Measurements from ENCODE around the gene CRY2.
"Not testable (repeated sequence)": the region's sequence is repeated elsewhere in the genome, so short reads cannot be mapped to it uniquely, and the experiment has no call there.

Gene CRY2

DNA sequence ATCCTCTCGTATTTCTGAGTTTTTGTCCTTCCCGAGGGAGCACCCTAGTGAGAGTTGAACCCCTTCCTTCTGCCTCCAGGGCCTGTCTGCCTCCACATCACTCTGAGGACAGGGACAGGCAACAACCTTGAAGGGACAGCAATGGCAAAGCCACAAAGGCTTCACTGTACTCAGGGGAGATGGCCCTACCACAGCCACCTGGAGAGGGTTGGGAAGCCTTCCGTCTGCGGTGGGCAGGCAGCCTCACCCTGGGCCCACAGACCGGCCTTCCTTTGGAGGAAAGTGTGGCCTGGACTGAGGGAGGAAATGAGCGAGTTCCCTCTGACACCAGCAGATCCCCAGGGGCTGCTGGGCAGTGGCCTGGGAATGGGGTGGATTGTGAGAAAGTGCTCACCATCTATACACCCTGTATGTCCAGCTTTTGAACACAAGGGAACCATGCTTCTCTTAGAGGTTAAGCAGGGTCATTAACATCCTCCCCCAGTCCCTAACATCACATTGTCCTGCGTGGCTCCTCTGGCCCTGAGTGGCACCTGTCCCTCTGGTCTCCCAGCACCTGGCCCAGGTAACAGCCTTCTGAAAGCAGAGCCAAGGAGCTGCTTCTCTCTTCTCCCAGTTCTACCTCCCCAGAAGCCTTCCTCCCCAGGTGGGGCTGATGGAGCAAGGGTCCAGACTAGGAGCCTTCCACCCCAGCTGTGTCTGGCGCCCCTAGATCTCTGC lies 35.5 kb upstream of the CRY2 start:
- no peak for DNase-seq (ENCODE audit: low spot score)

DNA sequence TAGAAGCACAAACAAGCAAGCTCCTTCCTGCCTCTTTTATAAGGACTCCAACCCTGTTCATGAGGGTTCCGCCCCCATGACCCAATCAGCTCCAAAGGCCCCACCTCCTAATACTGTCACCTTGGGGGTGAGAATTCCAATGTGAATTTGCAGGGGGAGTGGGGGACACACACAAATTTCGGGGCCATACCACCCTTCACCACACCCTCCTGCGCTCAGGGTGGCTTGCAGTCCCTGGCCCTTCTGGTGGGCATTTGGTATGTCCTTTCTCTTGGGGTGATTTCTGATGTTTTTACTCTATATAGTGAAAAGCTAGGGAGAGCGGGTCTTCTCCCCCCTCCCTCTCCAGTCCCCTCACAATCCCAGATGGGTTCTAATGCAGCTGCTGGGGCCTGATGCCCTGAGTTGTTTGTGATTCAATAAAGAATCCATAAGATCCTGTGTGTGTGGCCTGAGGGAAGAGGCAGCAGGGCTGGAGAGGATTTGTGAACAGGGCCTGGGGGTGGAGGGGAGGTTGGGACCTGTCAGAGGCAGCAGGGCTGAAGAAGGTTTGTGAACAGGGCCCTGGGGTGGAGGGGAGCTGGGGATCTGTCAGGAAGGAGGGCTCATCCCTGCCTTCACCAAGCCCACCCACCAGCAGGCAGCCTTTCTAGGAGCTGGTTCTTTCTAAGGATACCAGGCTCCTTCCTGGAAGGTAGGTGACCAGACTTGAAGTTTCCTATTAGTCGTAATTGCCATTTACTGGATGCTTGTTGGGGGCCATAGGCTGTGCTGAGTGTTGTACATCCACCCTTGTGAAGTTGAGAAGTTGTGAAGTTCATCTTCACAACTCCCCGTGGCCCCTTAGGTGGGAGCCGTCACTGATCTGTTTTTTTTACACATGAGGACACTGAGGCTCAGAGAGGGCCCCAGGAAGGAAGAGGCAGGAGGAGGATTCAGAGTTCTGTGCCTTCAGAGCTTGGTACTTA lies 34.4 kb upstream of the CRY2 start:
- no peak for DNase-seq (ENCODE audit: low spot score)

DNA sequence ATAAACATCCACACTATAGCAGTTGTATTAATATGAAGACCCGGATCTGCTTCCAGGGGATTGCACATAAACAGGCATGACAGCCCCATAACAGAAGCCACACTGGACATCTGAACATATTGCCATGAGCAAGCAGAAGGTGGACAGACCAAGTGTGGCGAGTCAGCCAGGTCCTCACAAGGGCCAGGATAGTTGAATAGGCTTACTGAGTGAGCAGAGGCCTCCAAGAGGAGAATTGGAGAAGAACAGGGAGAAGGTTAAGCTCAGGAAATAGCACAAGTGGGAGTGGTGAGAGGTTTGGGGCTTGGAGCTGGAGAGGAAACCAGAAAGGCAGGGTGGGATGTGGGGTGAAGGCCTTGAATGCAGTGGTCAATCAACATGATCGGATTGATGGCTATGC lies 31.5 kb upstream of the CRY2 start:
- DNase-seq (ENCODE audit: low spot score), result no peak

DNA sequence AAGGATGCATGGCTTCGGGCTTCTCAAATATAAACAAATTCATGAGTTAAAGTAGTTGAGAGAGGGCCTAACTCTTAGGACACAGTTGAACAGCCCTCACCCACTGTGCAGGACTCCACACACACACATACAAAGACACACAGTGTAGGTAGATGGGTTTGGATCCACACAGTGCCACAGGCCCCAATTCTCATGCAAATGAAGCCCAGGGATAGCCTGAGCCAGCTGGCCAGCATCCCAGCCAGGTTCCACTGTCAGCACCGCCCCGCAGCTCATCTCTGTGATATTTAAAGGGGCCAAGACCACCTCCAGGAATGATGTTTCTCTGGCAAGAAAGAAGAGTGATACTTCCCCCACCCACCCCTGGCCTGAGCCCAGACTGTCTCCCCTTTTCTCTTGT lies 30.7 kb upstream of the CRY2 start:
- no peak for DNase-seq (ENCODE audit: low spot score)

DNA sequence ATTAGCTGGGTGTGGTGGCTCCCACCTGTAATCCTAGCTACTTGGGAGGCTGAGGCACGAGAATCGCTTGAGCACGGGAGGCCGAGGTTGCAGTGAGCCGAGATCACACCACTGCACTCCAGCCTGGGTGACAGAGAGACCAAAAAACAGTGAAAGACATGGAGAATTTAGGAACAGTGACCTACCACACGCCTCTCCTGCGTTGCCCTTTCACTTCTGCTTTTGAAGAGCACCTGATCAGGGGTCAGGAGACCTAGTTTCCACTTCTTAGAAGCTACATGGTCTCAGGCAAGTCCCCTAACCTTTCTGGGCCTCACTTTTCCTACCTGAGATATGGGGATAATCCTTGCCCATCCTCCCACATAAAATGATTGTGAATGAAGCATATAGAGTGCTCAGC lies 30.1 kb upstream of the CRY2 start:
- no peak for DNase-seq (ENCODE audit: low spot score)

DNA sequence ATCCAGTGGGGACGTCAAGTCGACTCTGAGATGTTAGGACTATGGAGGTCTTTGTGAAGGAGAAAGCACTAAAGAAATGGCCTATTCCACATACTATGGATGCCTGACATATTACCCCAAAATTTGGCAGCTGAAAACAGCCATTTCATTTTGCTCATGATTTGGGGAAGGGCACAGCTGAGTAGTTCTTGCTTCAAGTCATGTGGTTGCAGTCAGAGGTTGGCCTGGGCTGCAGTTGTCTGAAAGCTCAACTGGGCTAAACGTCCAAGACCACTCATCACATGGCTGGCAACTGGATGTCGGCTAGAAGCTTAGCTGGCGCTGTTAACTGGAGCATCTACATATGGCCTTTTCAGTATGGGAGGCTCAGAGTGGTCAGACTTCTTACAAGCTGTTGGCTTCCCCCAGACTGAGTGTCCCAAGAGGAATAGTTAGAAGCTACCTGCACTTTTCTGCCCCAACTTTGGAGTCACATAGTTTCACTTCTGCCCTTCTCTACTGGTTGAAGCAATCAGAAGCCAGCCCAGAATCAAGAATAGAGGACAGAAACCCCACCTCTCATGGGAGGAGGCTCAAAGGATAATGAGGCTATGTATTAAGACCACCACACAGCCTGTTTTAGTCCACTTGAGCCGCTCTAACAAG lies 28.2 kb upstream of the CRY2 start:
- no peak for DNase-seq (ENCODE audit: low spot score)

DNA sequence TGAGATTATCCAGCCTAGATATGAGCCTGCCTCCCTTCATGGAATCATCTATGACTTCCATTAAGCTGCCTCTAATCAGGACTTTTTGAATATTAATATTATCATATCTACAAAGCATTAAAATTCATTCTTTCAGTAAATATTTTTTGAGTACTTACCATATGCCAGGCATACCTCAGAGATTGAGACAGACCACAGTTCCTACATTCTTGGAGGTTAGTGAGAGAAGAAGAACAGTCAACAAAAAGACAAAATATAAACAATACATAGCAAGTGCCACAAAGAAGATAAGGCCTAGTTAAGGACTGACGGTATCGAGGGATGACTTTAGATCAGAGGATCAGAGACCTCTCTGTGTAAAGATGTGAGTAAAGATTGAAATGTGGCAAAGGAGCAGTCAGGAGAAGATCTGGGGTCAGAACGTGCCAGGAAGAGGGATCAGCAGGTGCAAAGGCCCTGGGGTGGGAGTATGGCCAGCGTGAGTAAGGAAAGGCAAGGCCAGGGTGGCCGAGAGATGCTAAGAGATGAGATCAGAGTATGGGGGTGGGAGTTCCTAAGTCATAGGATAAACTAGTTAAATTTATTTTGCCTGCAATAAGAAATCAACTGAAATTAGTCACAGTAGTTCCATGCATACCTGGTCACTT lies 26.9 kb upstream of the CRY2 start:
- DNase-seq (ENCODE audit: low spot score), result no peak

DNA sequence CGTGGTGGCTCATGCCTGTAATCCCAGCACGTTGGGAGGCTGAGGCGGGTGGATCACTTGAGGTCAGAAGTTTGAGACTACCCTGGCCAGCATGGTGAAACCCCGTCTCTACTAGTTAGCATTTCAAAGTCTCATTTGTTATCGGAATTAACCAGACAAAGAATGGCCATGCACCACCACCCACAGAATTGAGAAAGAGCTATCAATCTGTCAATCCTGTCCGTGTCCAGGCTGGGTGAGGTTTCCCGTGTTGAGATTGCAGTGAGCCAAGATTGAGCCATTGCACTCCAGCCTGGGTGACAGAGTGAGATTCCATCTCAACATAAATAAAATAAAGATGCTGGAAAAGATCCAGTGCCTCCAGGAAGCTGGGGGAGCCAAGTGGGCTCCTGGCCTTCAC lies 20.8 kb upstream of the CRY2 start:
- not testable (repeated sequence) for DNase-seq (ENCODE audit: low spot score)

DNA sequence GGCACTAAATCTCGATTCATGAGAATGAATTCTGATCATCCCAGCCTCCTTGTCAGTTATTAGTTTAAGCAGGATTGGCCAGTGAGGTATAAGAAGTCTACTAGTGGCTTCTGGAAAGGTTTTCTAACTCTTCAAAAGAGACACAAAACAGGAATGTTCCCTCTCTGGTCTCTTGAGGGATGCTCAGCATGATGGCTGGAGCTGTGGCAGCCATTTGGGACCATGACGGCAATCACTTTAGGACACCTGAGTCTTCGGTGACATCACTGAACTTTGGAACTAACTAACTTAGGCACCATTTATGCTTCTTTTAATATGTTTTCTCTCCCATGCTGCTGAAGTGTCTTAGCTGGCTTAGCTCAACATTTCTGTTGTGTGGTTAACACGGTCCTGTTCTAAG lies 20.2 kb upstream of the CRY2 start:
- no peak for DNase-seq (ENCODE audit: low spot score)

DNA sequence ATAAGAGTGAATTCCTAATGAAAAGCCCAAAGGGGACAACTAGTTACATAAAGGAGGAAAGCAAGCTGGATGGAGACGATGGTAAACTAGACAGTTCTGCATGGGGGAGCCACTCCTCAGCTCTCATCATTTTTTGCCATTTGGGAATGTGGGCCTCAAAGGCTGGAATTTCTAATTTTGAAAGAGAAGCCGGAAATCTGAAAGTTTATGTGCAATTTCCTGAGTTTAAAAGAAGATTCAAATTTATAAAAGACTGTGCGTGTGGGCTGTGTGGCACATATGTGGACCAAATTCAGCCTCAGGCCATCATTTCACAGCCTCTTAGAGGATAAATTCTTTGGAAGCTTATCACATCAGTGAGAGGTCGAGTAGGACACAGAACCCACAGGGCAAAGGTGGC lies 18.3 kb upstream of the CRY2 start:
- no peak for DNase-seq (ENCODE audit: low spot score)

DNA sequence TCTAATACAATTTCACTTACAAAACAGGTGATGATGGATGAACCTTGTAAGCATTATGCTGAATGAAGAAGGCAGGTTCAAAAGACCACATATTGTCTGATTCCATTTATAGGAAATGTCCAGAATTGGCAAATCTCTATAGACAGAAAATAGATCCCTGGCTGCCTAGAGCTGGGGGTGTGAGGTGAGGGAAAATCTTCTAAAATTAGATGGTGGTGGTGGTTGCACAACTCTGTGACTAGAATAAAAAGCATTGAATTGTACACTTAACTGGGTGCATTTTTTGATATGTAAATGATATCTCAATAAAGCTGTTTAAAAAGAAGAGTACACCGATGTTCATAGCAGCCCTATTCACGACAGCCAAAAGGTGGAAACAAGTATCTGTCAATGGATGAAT lies 16.7 kb upstream of the CRY2 start:
- no peak for DNase-seq (ENCODE audit: low spot score)

DNA sequence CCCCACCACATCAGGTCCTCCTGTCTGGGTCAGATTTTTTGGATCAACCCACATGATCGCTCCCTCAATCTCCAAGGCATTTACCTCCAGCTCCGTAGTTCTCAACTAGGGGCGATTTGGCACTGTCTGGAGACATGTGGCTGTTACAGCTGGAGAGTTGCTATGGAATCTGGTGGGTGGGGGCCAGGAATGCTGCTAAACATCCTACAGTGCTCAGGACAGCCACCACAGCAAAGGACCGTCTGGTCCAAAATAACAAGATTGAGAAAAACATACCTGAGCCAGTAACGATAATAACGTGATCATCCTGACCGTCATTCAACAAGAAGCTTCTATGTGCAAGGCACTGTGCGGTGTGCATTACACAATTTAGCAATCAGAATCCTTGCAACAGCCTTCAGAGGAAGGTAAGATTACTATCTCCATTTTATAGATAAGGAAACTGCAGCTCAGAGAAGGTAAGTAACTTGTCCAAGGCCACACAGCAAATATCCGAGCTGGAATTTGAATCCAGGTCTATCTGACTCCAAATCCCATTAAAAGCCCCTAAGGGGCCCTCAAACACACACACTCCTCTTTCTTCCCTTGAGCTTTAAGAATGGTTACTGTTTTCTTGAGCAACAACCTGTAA lies 14.3 kb upstream of the CRY2 start:
- no peak for DNase-seq (ENCODE audit: low spot score)

DNA sequence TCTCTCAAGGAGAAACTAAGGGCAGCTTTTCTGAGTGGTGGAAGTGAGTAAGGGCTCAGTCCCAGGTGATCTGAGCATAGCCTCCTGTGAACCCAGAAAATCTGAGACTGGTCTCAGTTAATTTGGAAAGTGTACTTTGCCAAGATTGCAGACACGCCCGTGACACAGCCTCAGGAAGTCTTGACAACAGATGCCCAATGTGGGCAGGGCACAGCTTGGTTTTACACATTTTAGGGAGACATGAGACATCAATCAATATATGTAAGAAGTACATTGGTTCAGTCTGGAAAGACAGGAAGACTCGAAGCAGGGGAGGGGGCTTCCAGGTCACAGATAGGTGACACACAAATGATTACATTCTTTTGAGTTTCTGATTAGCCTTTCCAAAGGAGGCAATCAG lies 13.5 kb upstream of the CRY2 start:
- DNase-seq (ENCODE audit: low spot score), result no peak

DNA sequence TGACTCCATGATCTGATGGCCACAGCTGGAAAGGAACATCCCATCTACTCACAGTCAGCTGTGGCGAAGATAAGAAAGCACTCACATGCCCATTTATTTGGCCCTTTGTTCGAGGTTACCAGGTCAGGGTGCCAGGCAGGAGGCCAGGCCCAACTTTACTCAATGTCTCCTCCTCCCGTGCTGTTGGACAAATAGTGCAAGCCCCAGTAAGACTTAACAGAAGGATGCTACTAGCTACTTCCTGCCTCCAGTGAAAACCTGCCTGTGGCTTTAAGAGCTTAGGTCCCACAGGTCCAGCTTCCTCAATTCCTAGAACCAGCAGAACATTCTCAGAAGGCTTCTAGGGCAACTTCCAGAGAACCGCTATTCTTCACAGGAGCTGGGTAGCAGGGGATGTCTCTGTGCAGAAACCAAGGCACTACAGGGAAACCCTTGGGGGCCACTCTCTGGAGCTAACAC lies 12.9 kb upstream of the CRY2 start:
- DNase-seq (ENCODE audit: low spot score), result no peak

DNA sequence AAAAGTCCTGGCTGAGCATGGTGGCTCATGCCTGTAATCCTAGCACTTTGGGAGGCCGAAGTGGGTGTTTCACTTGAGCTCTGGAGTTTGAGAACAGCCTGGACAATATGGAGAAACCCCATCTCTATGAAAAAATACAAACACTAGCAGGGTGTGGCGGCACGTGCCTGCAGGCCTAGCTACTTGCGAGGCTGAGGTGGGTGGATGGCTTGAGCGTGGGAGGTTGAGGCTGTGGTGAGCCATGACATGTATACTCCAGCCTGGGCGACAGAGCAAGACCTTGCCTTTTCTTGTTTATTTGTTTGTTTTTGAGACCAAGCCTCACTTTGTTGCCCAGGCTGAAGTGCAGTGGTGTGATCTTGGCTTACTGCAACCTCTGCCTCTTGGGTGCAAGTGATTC lies 8.1 kb upstream of the CRY2 start:
- DNase-seq (ENCODE audit: low spot score), result no peak

DNA sequence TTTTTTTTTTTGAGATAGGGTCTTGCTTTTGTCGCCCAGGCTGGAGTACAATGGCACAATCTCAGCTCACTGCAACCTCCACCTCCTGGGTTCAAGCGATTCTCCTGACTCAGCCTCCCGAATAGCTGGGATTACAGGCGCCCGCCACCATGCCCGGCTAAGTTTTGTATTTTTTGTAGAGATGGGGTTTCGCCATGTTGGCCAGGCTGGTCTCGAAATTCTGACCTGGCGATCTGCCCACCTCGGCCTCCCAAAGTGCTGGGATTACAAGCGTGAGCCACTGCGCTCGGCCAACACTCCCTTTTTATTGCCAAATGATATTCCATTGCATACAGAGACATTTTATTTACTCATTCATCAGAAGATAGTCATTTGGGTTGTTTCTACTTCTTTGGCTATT lies 7.0 kb upstream of the CRY2 start:
- not testable (repeated sequence) for DNase-seq (ENCODE audit: low spot score)

DNA sequence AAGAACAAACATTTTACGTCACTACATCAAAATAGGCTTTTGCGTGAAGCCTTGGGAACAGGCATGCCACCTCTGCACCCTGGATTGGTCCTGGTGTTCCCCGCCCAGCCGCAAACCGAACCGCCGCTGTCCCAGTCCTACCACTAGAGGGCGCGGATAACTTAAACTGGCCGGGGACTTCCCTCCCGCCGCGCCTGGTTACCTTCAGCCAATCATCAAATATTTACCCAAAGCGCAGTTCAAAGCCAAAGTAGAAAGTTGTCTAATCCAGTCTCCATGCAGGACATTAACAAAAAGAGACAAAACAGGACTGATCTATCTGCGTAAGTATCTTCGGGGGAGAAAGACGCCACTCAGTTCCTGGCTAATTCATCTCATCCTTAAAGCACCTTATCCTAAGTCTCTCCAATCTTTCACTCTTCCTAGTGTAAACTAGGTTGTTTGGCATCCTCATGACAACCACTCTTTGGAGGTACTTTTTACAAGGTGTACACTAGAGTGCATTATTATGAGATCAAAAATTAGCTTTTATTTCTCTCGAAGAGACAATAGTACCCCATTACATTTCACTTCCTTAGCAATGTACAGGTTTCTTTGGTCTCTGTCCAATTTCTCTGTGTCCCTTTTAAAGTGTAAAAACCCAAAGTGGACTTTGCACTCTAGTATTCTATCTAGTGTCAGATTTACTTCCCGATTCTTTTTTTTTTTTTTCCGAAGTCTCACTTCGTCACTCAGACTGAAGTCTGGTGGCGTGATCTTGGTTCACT lies 3.9 kb upstream of the CRY2 start:
- peak; percentile 94 for DNase-seq (ENCODE audit: low spot score)

DNA sequence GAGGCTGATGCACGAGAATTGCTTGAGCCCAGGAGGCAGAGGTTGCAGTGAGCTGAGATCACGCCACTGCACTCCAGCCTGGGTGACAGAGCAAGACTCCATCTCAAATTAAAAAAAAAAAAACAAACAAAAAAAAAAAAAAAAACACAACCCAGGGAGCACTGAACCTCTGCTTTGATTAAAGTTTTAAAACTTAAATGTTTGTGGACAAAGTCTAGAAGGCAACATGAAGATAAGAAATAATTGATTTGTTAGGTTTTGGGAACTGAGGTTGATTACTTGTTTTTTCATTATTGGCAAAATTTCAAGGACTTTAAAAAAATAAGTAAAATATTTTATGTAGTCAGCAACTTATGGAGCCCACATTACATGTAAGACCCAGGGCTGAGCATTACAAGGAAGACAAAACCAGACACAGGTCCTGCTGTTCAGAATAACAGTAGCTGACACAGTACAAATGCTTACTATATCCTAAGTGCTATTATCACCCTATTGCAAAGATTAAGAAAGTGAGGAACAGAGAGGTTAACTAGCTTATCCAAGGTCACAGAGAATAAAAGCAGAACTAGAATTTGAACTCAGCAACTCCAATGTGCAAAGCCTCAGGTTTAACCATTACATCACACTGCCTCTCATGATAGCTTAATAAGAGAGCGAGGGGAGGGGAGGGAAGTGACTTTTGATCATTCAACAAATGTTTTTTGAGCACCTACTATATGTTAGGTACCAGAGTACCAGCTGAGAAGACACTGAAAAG lies 2.3 kb upstream of the CRY2 start:
- no peak for DNase-seq (ENCODE audit: low spot score)

DNA sequence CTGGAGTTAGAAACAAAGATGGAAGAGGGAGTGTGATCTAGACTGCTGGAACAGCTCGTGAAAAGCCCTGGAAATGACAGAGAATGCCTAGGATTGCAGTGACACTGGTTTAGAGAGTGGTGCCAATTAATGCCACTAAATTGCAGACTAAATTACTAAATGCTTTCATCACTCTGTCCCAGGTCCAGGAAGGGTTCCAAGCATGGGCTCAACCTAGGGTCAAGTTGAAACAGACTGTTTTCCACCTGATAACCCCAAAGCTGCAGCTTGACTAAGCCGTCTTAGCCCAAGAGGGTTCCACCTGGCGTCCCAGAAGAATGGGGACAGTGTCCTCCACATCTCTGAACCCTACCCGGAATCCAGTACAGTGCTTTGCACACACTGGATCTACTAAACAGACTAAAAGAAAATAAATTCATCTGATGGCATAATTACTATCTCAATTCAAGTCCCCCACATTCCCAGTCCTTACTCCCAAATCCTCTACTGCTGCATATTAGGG lies 1.1 kb upstream of the CRY2 start:
- no peak for DNase-seq (ENCODE audit: low spot score)

DNA sequence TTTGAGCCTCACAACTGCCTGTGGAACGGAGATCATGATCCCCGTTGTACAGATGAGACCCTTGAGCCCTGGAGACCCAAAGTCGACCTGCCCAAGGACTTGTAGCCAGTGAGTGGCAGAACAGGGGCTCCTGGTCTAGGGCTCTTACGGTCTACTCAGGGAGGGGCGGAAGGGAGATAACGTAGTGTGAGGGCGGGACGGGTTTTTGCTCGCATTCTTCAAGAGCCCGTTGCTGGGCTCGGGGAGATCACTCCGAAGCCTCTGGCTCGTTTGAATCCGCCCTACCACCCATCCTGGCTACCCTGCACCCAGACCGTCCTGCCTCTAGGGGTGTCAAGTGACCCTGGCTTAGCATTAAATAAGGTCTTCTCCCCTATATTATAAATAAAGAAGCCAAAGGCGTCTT lies 639 bp downstream of the CRY2 start:
- peak; percentile 67 for DNase-seq (ENCODE audit: low spot score)

Measured in hematopoietic multipotent progenitor cell treated with erythropoietin and hydrocortisone succinate and interleukin-3 and kit ligand, for 17 days (in vitro differentiated cells).